AG04449 (cell line): ENCODE measurements around the gene PLA2R1.

Source experiments
- CTCF ChIA-PET: fragments of 350-600 bp; formaldehyde crosslinking; extraction: SDS; loops from one replicate; lab custom pipeline; 2021; ENCODE audit warnings: antibody characterized with exemption; lab: Yijun Ruan, JAX
- POLR2A ChIA-PET: fragments of 400-600, 350-600 bp; formaldehyde crosslinking; extraction: SDS; loops from one replicate; lab custom pipeline; 2020; ENCODE audit warnings: antibody characterized with exemption, inconsistent platforms; lab: Yijun Ruan, JAX
- DNase-seq: peaks from one replicate; pipeline ENCODE4 v3.0.0-alpha.2; 2010; ENCODE audit warnings: low read depth, low spot score
- H3K4me3 ChIP-seq: 2 replicates; pipeline ENCODE4 v1.5.1; 2011; ENCODE audit warnings: low read depth, mild to moderate bottlenecking, control low read depth, low read length
- TF ChIP-seq, protein P1 (sequence below): IDR thresholded peaks from one replicate; pipeline ENCODE4 v1.5.1; 2011; ENCODE audit warnings: mild to moderate bottlenecking, moderate library complexity, low read length, control low read depth, inconsistent platforms; ENCODE audit not compliant: insufficient read depth; ENCODE audit errors: missing control alignments

PLA2R1 gene

DNA sequence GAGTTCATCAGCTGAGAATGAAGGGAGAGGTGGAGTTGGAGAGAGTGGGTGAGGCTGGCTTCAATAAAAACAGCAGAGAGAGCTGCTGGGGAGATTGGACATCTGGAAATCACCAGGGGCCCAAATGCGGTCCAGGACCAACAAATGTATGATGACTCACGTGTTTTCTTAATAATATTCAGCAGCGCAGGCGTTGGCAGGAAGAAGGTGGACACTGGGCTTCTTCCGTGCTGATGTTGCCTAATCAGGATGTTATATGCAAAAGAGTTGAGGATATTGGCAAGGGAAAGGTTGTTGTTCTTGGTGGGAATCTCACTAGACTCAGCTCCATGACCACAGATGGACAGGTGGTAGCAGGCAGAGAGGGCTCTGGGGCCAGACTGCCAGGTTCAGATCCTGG, 12.8 kb upstream of the PLA2R1 start:
- ChIA-PET CTCF (interaction anchor here (1.4 to 2.8 kb wide), 5 partner anchors 10 to 989 kb away, joined by 3 to 10 read pairs (median 7); no protein-coding TSS in a partner anchor), POLR2A (no interaction called here)
- peak; percentile 65 for DNase-seq
- no peak overlapping the region for H3K4me3 ChIP-seq
- TF ChIP-seq, protein P1, sequence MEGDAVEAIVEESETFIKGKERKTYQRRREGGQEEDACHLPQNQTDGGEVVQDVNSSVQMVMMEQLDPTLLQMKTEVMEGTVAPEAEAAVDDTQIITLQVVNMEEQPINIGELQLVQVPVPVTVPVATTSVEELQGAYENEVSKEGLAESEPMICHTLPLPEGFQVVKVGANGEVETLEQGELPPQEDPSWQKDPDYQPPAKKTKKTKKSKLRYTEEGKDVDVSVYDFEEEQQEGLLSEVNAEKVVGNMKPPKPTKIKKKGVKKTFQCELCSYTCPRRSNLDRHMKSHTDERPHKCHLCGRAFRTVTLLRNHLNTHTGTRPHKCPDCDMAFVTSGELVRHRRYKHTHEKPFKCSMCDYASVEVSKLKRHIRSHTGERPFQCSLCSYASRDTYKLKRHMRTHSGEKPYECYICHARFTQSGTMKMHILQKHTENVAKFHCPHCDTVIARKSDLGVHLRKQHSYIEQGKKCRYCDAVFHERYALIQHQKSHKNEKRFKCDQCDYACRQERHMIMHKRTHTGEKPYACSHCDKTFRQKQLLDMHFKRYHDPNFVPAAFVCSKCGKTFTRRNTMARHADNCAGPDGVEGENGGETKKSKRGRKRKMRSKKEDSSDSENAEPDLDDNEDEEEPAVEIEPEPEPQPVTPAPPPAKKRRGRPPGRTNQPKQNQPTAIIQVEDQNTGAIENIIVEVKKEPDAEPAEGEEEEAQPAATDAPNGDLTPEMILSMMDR, result no peak

- ChIA-PET CTCF (interaction anchor here (2.8 kb wide), 1 partner anchor 16 kb away, joined by 9 read pairs; no protein-coding TSS in a partner anchor), POLR2A (no interaction called here)
- no peak overlapping the region for H3K4me3 ChIP-seq
- TF ChIP-seq, protein P1, result no peak
- DNase-seq, result no peak
Observed at GRCh38 chr2:160073284-160073888, 11.0 kb upstream of the PLA2R1 start.

GRCh38 chr2:160068906-160069305, 6.5 kb upstream of the PLA2R1 start:
- CTCF ChIA-PET, result no interaction called here
- no peak for DNase-seq
- POLR2A ChIA-PET, result no interaction called here
- H3K4me3 ChIP-seq, result no peak overlapping the region
- TF ChIP-seq, protein P1, result no peak

- CTCF ChIA-PET, result no interaction called here
- POLR2A ChIA-PET, result no interaction called here
- DNase-seq, result no peak
- no peak overlapping the region for H3K4me3 ChIP-seq
- TF ChIP-seq, protein P1, result no peak
Observed at GRCh38 chr2:160064916-160065315, 2.5 kb upstream of the PLA2R1 start.

DNA sequence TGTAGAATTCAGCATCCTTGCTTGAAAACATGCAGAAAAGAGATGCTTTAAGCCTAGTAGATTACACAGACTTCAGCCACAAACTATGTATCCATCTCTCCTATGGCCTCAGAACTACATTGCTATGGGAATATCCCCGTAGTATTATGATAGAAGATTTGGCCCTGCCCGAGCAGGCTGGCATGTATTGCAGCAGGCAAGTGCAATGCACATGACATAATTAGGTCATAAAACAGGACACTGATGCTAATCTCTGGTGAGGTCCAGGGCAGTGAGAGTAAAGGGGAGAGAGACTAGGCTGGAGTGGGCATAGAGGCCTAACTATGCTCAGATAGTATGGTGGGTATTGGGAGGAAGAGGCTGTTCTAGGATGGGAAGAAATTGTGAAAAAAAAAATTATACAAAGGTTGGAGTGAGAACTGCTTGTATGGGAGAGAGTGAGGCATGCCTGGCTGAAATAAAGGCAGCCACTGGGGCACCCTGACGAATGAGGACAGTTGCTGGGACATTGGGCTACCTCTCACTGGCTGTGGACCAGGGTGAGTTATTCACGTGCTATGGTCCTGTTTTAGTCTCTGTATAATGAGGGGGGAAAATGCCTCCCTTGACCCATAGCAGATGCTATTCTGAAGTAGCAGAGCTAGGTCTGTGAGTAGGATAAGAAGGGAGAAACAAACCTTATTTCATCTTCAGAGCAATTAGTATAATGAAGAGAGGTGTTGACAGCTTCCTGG, 1.6 kb upstream of the PLA2R1 start:
- ChIA-PET CTCF (no interaction called here), POLR2A (no interaction called here)
- no peak for DNase-seq
- no peak overlapping the region for H3K4me3 ChIP-seq
- TF ChIP-seq, protein P1, result no peak

DNA sequence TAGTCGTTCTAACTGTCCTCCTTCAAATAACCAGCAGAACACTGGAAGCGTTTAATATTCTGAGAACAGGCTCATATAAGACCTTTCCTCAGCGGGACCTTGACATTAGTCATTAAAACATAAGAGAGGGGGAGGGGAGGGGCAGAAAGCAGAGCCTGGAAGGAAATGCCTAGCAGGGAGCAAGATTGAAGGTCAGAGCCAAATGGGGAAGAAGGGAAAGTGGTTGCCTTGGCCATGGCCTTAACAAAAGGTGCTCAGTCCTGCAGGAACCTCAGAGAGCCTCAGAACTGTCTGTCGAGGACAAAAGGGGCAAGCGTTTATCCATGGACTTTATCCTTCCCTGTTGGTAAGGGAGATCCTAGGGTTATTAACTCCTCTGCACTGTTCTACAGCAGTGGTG, 856 bp upstream of the PLA2R1 start:
- no peak for DNase-seq
- TF ChIP-seq, protein P1, result no peak
- ChIA-PET POLR2A (no interaction called here), CTCF (interaction anchor here (0.8 kb wide), 1 partner anchor 16 kb away, joined by 3 read pairs; no protein-coding TSS in a partner anchor)
- no peak overlapping the region; the same call in 1 of the 2 replicates for H3K4me3 ChIP-seq
